GM12872 (cell line): ENCODE results near the gene SYNGR1.

Experiments
- CTCF ChIP-seq: IDR thresholded peaks from 3 replicates; pipeline ENCODE4 v1.5.1; 2011; ENCODE audit warnings: low read depth, mild to moderate bottlenecking, low read length, moderate library complexity; ENCODE audit not compliant: insufficient read depth

SYNGR1 gene

GRCh38 chr22:39431216-39431801 is 81.5 kb downstream of the SYNGR1 start:
- no peak for TF ChIP-seq CTCF

- no peak for TF ChIP-seq CTCF
Observed at GRCh38 chr22:39431821-39432251, 82.0 kb downstream of the SYNGR1 start.

GRCh38 chr22:39432361-39432811 is 82.6 kb downstream of the SYNGR1 start:
- no peak for TF ChIP-seq CTCF

GRCh38 chr22:39433476-39434242 is 83.9 kb downstream of the SYNGR1 start:
- TF ChIP-seq CTCF: no peak

GRCh38 chr22:39434243-39434653 is 84.5 kb downstream of the SYNGR1 start:
- TF ChIP-seq CTCF: no peak

- TF ChIP-seq CTCF: no peak
Observed at GRCh38 chr22:39434721-39435120, 84.9 kb downstream of the SYNGR1 start.
